Mesendoderm (in vitro differentiated cells): Measurements from ENCODE around the gene MARK3.
A peak's percentile ranks its signal among the peaks of the same experiment; 100 is the strongest.

ENCODE experiments used
- DNase-seq: peaks from one replicate; pipeline ENCODE4 v3.0.0; 2013
- H2AK5ac ChIP-seq: 2 replicates; pipeline ENCODE4 v1.6.1; 2013; ENCODE audit warnings: low read length, inconsistent platforms
- H2BK120ac ChIP-seq: 2 replicates; pipeline ENCODE4 v1.6.1; 2013; ENCODE audit warnings: low read depth, mild to moderate bottlenecking, low read length, moderate library complexity, mixed read lengths
- H2BK15ac ChIP-seq: replicated peaks from 2 replicates; pipeline ENCODE4 v1.6.1; 2013; ENCODE audit warnings: low read depth, mild to moderate bottlenecking, moderate library complexity
- H2BK5ac ChIP-seq: 2 replicates; pipeline ENCODE4 v1.6.1; 2013; ENCODE audit warnings: low read length, inconsistent platforms
- H3K18ac ChIP-seq: 2 replicates; pipeline ENCODE4 v1.6.1; 2013; ENCODE audit warnings: mild to moderate bottlenecking, low read length, mixed read lengths
- H3K23ac ChIP-seq: one replicate; pipeline ENCODE4 v1.6.1; 2013; ENCODE audit warnings: low read length
- H3K27ac ChIP-seq: 2 replicates; pipeline ENCODE4 v1.5.1; 2013; ENCODE audit warnings: low read depth, mild to moderate bottlenecking, inconsistent platforms, low read length, moderate library complexity
- H3K27me3 ChIP-seq: 2 replicates; pipeline ENCODE4 v1.6.1; 2013; ENCODE audit warnings: low read length, control low read depth, mild to moderate bottlenecking, inconsistent platforms; ENCODE audit not compliant: insufficient read depth, poor library complexity
- H3K36me3 ChIP-seq: 2 replicates; pipeline ENCODE4 v1.6.1; 2013; ENCODE audit warnings: low read length, inconsistent platforms; ENCODE audit not compliant: control insufficient read depth, insufficient read depth
- H3K4ac ChIP-seq: one replicate; pipeline ENCODE4 v1.6.1; 2013; ENCODE audit warnings: low read depth, mild to moderate bottlenecking, low read length, moderate library complexity
- H3K4me1 ChIP-seq: 2 replicates; pipeline ENCODE4 v1.6.1; 2013; ENCODE audit warnings: low read depth, low read length, inconsistent platforms; ENCODE audit not compliant: control insufficient read depth
- H3K4me2 ChIP-seq: 2 replicates; pipeline ENCODE4 v1.6.1; 2013; ENCODE audit warnings: low read length
- H3K4me3 ChIP-seq: 2 replicates; pipeline ENCODE4 v1.5.1; 2013; ENCODE audit warnings: mild to moderate bottlenecking, low read length
- H3K56ac ChIP-seq: one replicate; pipeline ENCODE4 v1.6.1; 2013; ENCODE audit warnings: low read length
- H3K79me1 ChIP-seq: 2 replicates; pipeline ENCODE4 v1.6.1; 2013; ENCODE audit warnings: low read length, inconsistent platforms
- H3K79me2 ChIP-seq: 2 replicates; pipeline ENCODE4 v1.6.1; 2013; ENCODE audit warnings: mild to moderate bottlenecking, low read length; ENCODE audit not compliant: control insufficient read depth, insufficient read depth
- H3K9ac ChIP-seq: 2 replicates; pipeline ENCODE4 v1.6.1; 2013; ENCODE audit warnings: low read length, inconsistent platforms
- H4K5ac ChIP-seq: one replicate; pipeline ENCODE4 v1.6.1; 2013; ENCODE audit warnings: low read length
- H4K8ac ChIP-seq: one replicate; pipeline ENCODE4 v1.6.1; 2013; ENCODE audit warnings: low read depth, mild to moderate bottlenecking, control low read depth, low read length, moderate library complexity
- WGBS: extraction: QIAGEN DNeasy Blood & Tissue Kit; methylation state at CpG from one replicate; pipeline ENCODE4 v1.1.7; 2013; ENCODE audit warnings: low lambda C conversion rate, missing lambda C conversion rate; ENCODE audit not compliant: insufficient coverage; ENCODE audit errors: extremely low coverage; 5-methylcytosine and 5-hydroxymethylcytosine counted together

Gene MARK3

GRCh38 chr14:103520657-103521437, 135.6 kb downstream of the MARK3 start:
- peak overlapping the region; percentile 64 for H3K9ac ChIP-seq
- no peak overlapping the region for H2AK5ac ChIP-seq
- no peak overlapping the region for H3K4ac ChIP-seq
- peak overlapping the region; percentile 25 for H3K4me3 ChIP-seq
- no peak overlapping the region for H2BK120ac ChIP-seq
- peaks cover 5% of the 10 kb centered on the region for H3K27me3 ChIP-seq
- no peaks in the 10 kb centered on the region for H3K79me2 ChIP-seq
- peak overlapping the region; percentile 86 for H3K56ac ChIP-seq
- DNase-seq = peak; percentile 92
- no peaks in the 10 kb centered on the region for H3K79me1 ChIP-seq
- peak overlapping the region; percentile 51 for H3K4me2 ChIP-seq
- H2BK5ac ChIP-seq = no peak overlapping the region
- H3K27ac ChIP-seq = no peak overlapping the region
- H2BK15ac ChIP-seq = no peak overlapping the region
- no peaks in the 10 kb centered on the region for H3K36me3 ChIP-seq
- no peak overlapping the region for H4K8ac ChIP-seq
- WGBS = no CpG with 5 or more reads among the region's 66 CpGs
- H4K5ac ChIP-seq = no peak overlapping the region
- H3K18ac ChIP-seq = peak overlapping the region; percentile 31
- H3K23ac ChIP-seq = no peak overlapping the region
- H3K4me1 ChIP-seq = no peaks in the 10 kb centered on the region

GRCh38 chr14:103521438-103521950, 136.3 kb downstream of the MARK3 start:
- H3K4me3 ChIP-seq = peak overlapping the region; percentile 35
- no peak overlapping the region for H3K23ac ChIP-seq
- H2BK120ac ChIP-seq = no peak overlapping the region
- no peaks in the 10 kb centered on the region for H3K79me2 ChIP-seq
- no peaks in the 10 kb centered on the region for H3K79me1 ChIP-seq
- H3K9ac ChIP-seq = peak overlapping the region; percentile 64
- H2BK5ac ChIP-seq = no peak overlapping the region
- H3K4ac ChIP-seq = peak overlapping the region; percentile 20
- H2BK15ac ChIP-seq = no peak overlapping the region
- H2AK5ac ChIP-seq = no peak overlapping the region
- no peak overlapping the region for H3K27ac ChIP-seq
- no peak overlapping the region for H4K5ac ChIP-seq
- H3K4me1 ChIP-seq = no peaks in the 10 kb centered on the region
- H3K56ac ChIP-seq = peak overlapping the region; percentile 86
- peaks cover 5% of the 10 kb centered on the region for H3K27me3 ChIP-seq
- no peak overlapping the region for H4K8ac ChIP-seq
- no peaks in the 10 kb centered on the region for H3K36me3 ChIP-seq
- DNase-seq = no peak
- H3K4me2 ChIP-seq = peak overlapping the region; percentile 51
- no CpG with 5 or more reads among the region's 77 CpGs for WGBS
- H3K18ac ChIP-seq = peak overlapping the region; percentile 31

- Histone ChIP-seq H3K4me3 (peak overlapping the region; percentile 72), H3K27me3 (peaks cover 5% of the 10 kb centered on the region), H2BK5ac (no peak overlapping the region), H3K9ac (peak overlapping the region; percentile 64), H3K56ac (peak overlapping the region; percentile 86), H2BK15ac (no peak overlapping the region), H3K4me2 (peak overlapping the region; percentile 71), H3K4ac (peak overlapping the region; percentile 20), H2AK5ac (no peak overlapping the region), H3K4me1 (no peaks in the 10 kb centered on the region), H2BK120ac (no peak overlapping the region), H3K36me3 (no peaks in the 10 kb centered on the region), H4K5ac (no peak overlapping the region), H3K79me1 (no peaks in the 10 kb centered on the region), H3K18ac (peak overlapping the region; percentile 46), H3K79me2 (no peaks in the 10 kb centered on the region), H4K8ac (no peak overlapping the region), H3K23ac (no peak overlapping the region), H3K27ac (no peak overlapping the region)
- WGBS = no CpG with 5 or more reads among the region's 74 CpGs
- DNase-seq = peak; percentile 43
These were observed 136.8 kb downstream of the MARK3 start for GRCh38 chr14:103521951-103522563.

- Histone ChIP-seq H4K8ac (no peak within 1 kb of the TSS), H2BK5ac (no peak within 1 kb of the TSS), H2BK15ac (no peak within 1 kb of the TSS), H3K18ac (peak within 1 kb of the TSS; percentile 46), H3K4me3 (peak within 1 kb of the TSS; percentile 72), H3K79me2 (no peaks in the 10 kb centered on the region), H3K9ac (peak within 1 kb of the TSS; percentile 64), H3K4me2 (peak within 1 kb of the TSS; percentile 73), H3K79me1 (no peaks in the 10 kb centered on the region), H3K27me3 (peaks cover 5% of the 10 kb centered on the region), H3K27ac (no peak within 1 kb of the TSS), H3K23ac (no peak within 1 kb of the TSS), H3K36me3 (no peaks in the 10 kb centered on the region), H4K5ac (no peak within 1 kb of the TSS), H3K56ac (peak within 1 kb of the TSS; percentile 86), H3K4me1 (no peaks in the 10 kb centered on the region), H2AK5ac (no peak within 1 kb of the TSS), H2BK120ac (no peak within 1 kb of the TSS), H3K4ac (peak within 1 kb of the TSS; percentile 20)
- WGBS = no CpG with 5 or more reads among the region's 107 CpGs
- DNase-seq = peak; percentile 71
These were observed 137.7 kb downstream of the MARK3 start, which contains the start of gene CKB for GRCh38 chr14:103522649-103523574. CKB (minus strand) TSS chr14:103522830; CDS start chr14:103522493, 337 bp downstream.

GRCh38 chr14:103523575-103523954, 138.3 kb downstream of the MARK3 start:
- H2BK120ac ChIP-seq = no peak overlapping the region
- no CpG with 5 or more reads among the region's 10 CpGs for WGBS
- no peak overlapping the region for H2BK15ac ChIP-seq
- H3K56ac ChIP-seq = no peak overlapping the region
- H2AK5ac ChIP-seq = no peak overlapping the region
- H2BK5ac ChIP-seq = no peak overlapping the region
- no peak overlapping the region for H3K27ac ChIP-seq
- H3K4ac ChIP-seq = no peak overlapping the region
- H3K79me1 ChIP-seq = no peaks in the 10 kb centered on the region
- peaks cover 5% of the 10 kb centered on the region for H3K27me3 ChIP-seq
- H4K5ac ChIP-seq = no peak overlapping the region
- H3K18ac ChIP-seq = no peak overlapping the region
- no peaks in the 10 kb centered on the region for H3K79me2 ChIP-seq
- no peak overlapping the region for H3K23ac ChIP-seq
- H3K9ac ChIP-seq = no peak overlapping the region
- DNase-seq = no peak
- no peak overlapping the region for H3K4me3 ChIP-seq
- no peaks in the 10 kb centered on the region for H3K36me3 ChIP-seq
- no peaks in the 10 kb centered on the region for H3K4me1 ChIP-seq
- no peak overlapping the region for H4K8ac ChIP-seq
- H3K4me2 ChIP-seq = no peak overlapping the region
